ENCODE data around the gene ADSS1.

The ADSS1 gene

GRCh38 chr14:104742586-104743455 is 18.8 kb downstream of the ADSS1 start:
- Histone ChIP-seq H3K27ac (ENCODE audit: low read depth, low read length) (no peak overlapping the region), H3K27me3 (ENCODE audit: control insufficient read depth in 1 of 2, insufficient read depth in 2 of 2, low read length in 2 of 2) (no peaks in the 10 kb centered on the region), H3K9ac (ENCODE audit: low read depth in 1 of 2, low read length in 2 of 2) (no peak overlapping the region), H3K4me3 (ENCODE audit: low read depth in 1 of 2, low read length in 2 of 2) (no peak overlapping the region), H3K9me3 (ENCODE audit: control insufficient read depth in 1 of 2, low read length in 2 of 2) (no peaks in the 10 kb centered on the region), H3K4me1 (ENCODE audit: control insufficient read depth in 1 of 2, insufficient read depth in 2 of 2, low read length in 2 of 2) (peaks cover 7 to 10% of the 10 kb centered on the region in 2 donors), H3K36me3 (ENCODE audit: control insufficient read depth in 1 of 2, insufficient read depth in 2 of 2, low read length in 2 of 2) (peaks cover 6 to 9% of the 10 kb centered on the region in 2 donors)

GRCh38 chr14:104743461-104744380 is 19.7 kb downstream of the ADSS1 start:
- Histone ChIP-seq H3K4me1 (ENCODE audit: control insufficient read depth in 1 of 2, insufficient read depth in 2 of 2, low read length in 2 of 2) (peaks cover 12 to 14% of the 10 kb centered on the region in 2 donors), H3K27me3 (ENCODE audit: control insufficient read depth in 1 of 2, insufficient read depth in 2 of 2, low read length in 2 of 2) (no peaks in the 10 kb centered on the region), H3K9ac (ENCODE audit: low read depth in 1 of 2, low read length in 2 of 2) (no peak overlapping the region), H3K36me3 (ENCODE audit: control insufficient read depth in 1 of 2, insufficient read depth in 2 of 2, low read length in 2 of 2) (peaks cover 6 to 9% of the 10 kb centered on the region in 2 donors), H3K9me3 (ENCODE audit: control insufficient read depth in 1 of 2, low read length in 2 of 2) (no peaks in the 10 kb centered on the region), H3K4me3 (ENCODE audit: low read depth in 1 of 2, low read length in 2 of 2) (no peak overlapping the region), H3K27ac (ENCODE audit: low read depth, low read length) (no peak overlapping the region)

- no peak overlapping the region for H3K9ac ChIP-seq (ENCODE audit: low read depth in 1 of 2, low read length in 2 of 2)
- H3K27ac ChIP-seq (ENCODE audit: low read depth, low read length): no peak overlapping the region
- H3K4me3 ChIP-seq (ENCODE audit: low read depth in 1 of 2, low read length in 2 of 2): no peak overlapping the region
- peaks cover 20 to 22% of the 10 kb centered on the region in 2 donors for H3K4me1 ChIP-seq (ENCODE audit: control insufficient read depth in 1 of 2, insufficient read depth in 2 of 2, low read length in 2 of 2)
- H3K27me3 ChIP-seq (ENCODE audit: control insufficient read depth in 1 of 2, insufficient read depth in 2 of 2, low read length in 2 of 2): no peaks in the 10 kb centered on the region
- H3K36me3 ChIP-seq (ENCODE audit: control insufficient read depth in 1 of 2, insufficient read depth in 2 of 2, low read length in 2 of 2): peaks cover 6 to 9% of the 10 kb centered on the region in 2 donors
- no peaks in the 10 kb centered on the region for H3K9me3 ChIP-seq (ENCODE audit: control insufficient read depth in 1 of 2, low read length in 2 of 2)
Observed at GRCh38 chr14:104744484-104744883, 20.5 kb downstream of the ADSS1 start.

GRCh38 chr14:104745431-104745830 is 21.4 kb downstream of the ADSS1 start:
- no peaks in the 10 kb centered on the region for H3K27me3 ChIP-seq (ENCODE audit: control insufficient read depth in 1 of 2, insufficient read depth in 2 of 2, low read length in 2 of 2)
- no peak overlapping the region for H3K4me3 ChIP-seq (ENCODE audit: low read depth in 1 of 2, low read length in 2 of 2)
- H3K36me3 ChIP-seq (ENCODE audit: control insufficient read depth in 1 of 2, insufficient read depth in 2 of 2, low read length in 2 of 2): peaks cover 0 to 4% of the 10 kb centered on the region in 2 donors
- no peak overlapping the region for H3K9ac ChIP-seq (ENCODE audit: low read depth in 1 of 2, low read length in 2 of 2)
- H3K9me3 ChIP-seq (ENCODE audit: control insufficient read depth in 1 of 2, low read length in 2 of 2): no peaks in the 10 kb centered on the region
- H3K27ac ChIP-seq (ENCODE audit: low read depth, low read length): no peak overlapping the region
- H3K4me1 ChIP-seq (ENCODE audit: control insufficient read depth in 1 of 2, insufficient read depth in 2 of 2, low read length in 2 of 2): peaks cover 29 to 31% of the 10 kb centered on the region in 2 donors

- Histone ChIP-seq H3K9me3 (ENCODE audit: control insufficient read depth in 1 of 2, low read length in 2 of 2) (no peaks in the 10 kb centered on the region), H3K4me3 (ENCODE audit: low read depth in 1 of 2, low read length in 2 of 2) (no peak overlapping the region), H3K36me3 (ENCODE audit: control insufficient read depth in 1 of 2, insufficient read depth in 2 of 2, low read length in 2 of 2) (peaks cover 0 to 4% of the 10 kb centered on the region in 2 donors), H3K9ac (ENCODE audit: low read depth in 1 of 2, low read length in 2 of 2) (no peak overlapping the region), H3K27me3 (ENCODE audit: control insufficient read depth in 1 of 2, insufficient read depth in 2 of 2, low read length in 2 of 2) (no peaks in the 10 kb centered on the region), H3K4me1 (ENCODE audit: control insufficient read depth in 1 of 2, insufficient read depth in 2 of 2, low read length in 2 of 2) (peaks cover 31 to 34% of the 10 kb centered on the region in 2 donors), H3K27ac (ENCODE audit: low read depth, low read length) (no peak overlapping the region)
Observed at GRCh38 chr14:104746071-104746545, 22.1 kb downstream of the ADSS1 start.

GRCh38 chr14:104746934-104747481 is 23.0 kb downstream of the ADSS1 start:
- Histone ChIP-seq H3K4me3 (ENCODE audit: low read depth in 1 of 2, low read length in 2 of 2) (no peak overlapping the region), H3K27ac (ENCODE audit: low read depth, low read length) (no peak overlapping the region), H3K27me3 (ENCODE audit: control insufficient read depth in 1 of 2, insufficient read depth in 2 of 2, low read length in 2 of 2) (no peaks in the 10 kb centered on the region), H3K9ac (ENCODE audit: low read depth in 1 of 2, low read length in 2 of 2) (no peak overlapping the region), H3K36me3 (ENCODE audit: control insufficient read depth in 1 of 2, insufficient read depth in 2 of 2, low read length in 2 of 2) (peaks cover 0 to 4% of the 10 kb centered on the region in 2 donors), H3K9me3 (ENCODE audit: control insufficient read depth in 1 of 2, low read length in 2 of 2) (no peaks in the 10 kb centered on the region), H3K4me1 (ENCODE audit: control insufficient read depth in 1 of 2, insufficient read depth in 2 of 2, low read length in 2 of 2) (peaks cover 33 to 35% of the 10 kb centered on the region in 2 donors)

GRCh38 chr14:104747876-104748275 is 23.8 kb downstream of the ADSS1 start:
- Histone ChIP-seq H3K9ac (ENCODE audit: low read depth in 1 of 2, low read length in 2 of 2) (no peak overlapping the region), H3K27me3 (ENCODE audit: control insufficient read depth in 1 of 2, insufficient read depth in 2 of 2, low read length in 2 of 2) (no peaks in the 10 kb centered on the region), H3K27ac (ENCODE audit: low read depth, low read length) (no peak overlapping the region), H3K9me3 (ENCODE audit: control insufficient read depth in 1 of 2, low read length in 2 of 2) (no peaks in the 10 kb centered on the region), H3K4me3 (ENCODE audit: low read depth in 1 of 2, low read length in 2 of 2) (no peak overlapping the region), H3K36me3 (ENCODE audit: control insufficient read depth in 1 of 2, insufficient read depth in 2 of 2, low read length in 2 of 2) (peaks cover 0 to 4% of the 10 kb centered on the region in 2 donors), H3K4me1 (ENCODE audit: control insufficient read depth in 1 of 2, insufficient read depth in 2 of 2, low read length in 2 of 2) (peaks cover 36 to 39% of the 10 kb centered on the region in 2 donors)

GRCh38 chr14:104749111-104749649 is 25.2 kb downstream of the ADSS1 start:
- peak overlapping the region; percentile 14 to 63 for H3K9ac ChIP-seq (ENCODE audit: low read depth in 1 of 2, low read length in 2 of 2)
- no peaks in the 10 kb centered on the region for H3K27me3 ChIP-seq (ENCODE audit: control insufficient read depth in 1 of 2, insufficient read depth in 2 of 2, low read length in 2 of 2)
- peaks cover 0 to 4% of the 10 kb centered on the region in 2 donors for H3K36me3 ChIP-seq (ENCODE audit: control insufficient read depth in 1 of 2, insufficient read depth in 2 of 2, low read length in 2 of 2)
- H3K27ac ChIP-seq (ENCODE audit: low read depth, low read length): peak overlapping the region; percentile 26
- H3K4me1 ChIP-seq (ENCODE audit: control insufficient read depth in 1 of 2, insufficient read depth in 2 of 2, low read length in 2 of 2): peaks cover 44 to 45% of the 10 kb centered on the region in 2 donors
- no peaks in the 10 kb centered on the region for H3K9me3 ChIP-seq (ENCODE audit: control insufficient read depth in 1 of 2, low read length in 2 of 2)
- peak overlapping the region in 1 of 2 donors; percentile 32 for H3K4me3 ChIP-seq (ENCODE audit: low read depth in 1 of 2, low read length in 2 of 2)

GRCh38 chr14:104750056-104750752 is 26.2 kb downstream of the ADSS1 start:
- Histone ChIP-seq H3K4me3 (ENCODE audit: low read depth in 1 of 2, low read length in 2 of 2) (no peak overlapping the region), H3K27me3 (ENCODE audit: control insufficient read depth in 1 of 2, insufficient read depth in 2 of 2, low read length in 2 of 2) (no peaks in the 10 kb centered on the region), H3K36me3 (ENCODE audit: control insufficient read depth in 1 of 2, insufficient read depth in 2 of 2, low read length in 2 of 2) (peaks cover 0 to 1% of the 10 kb centered on the region in 2 donors), H3K9ac (ENCODE audit: low read depth in 1 of 2, low read length in 2 of 2) (peak overlapping the region; percentile 13 to 63), H3K4me1 (ENCODE audit: control insufficient read depth in 1 of 2, insufficient read depth in 2 of 2, low read length in 2 of 2) (peaks cover 54 to 55% of the 10 kb centered on the region in 2 donors), H3K9me3 (ENCODE audit: control insufficient read depth in 1 of 2, low read length in 2 of 2) (no peaks in the 10 kb centered on the region), H3K27ac (ENCODE audit: low read depth, low read length) (no peak overlapping the region)

Data from duodenal mucosa (tissue), 2 donors.